Measurements from ENCODE around the gene SYK.

The SYK gene

DNA sequence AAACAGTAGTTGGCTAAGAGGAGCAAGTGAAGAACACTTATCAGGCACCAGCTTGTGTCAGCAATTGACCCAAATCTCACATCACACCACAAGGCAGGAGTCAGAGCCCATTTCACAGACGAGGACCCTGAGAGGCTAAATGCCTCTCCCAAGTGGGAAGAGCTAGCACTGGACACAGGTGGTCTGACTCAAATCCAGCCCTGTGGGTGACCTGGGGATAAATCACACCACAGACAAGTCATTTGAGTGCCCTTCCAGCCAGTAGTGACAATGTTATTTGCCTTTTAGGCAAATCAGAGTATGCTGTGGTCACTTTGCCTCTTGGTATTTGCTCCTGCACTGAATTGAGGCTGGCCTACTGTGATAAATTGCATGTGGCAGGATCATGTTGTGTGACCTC, 138.7 kb downstream of the SYK start:
- Histone ChIP-seq H3K27ac (no peak overlapping the region), H3K27me3 (no peaks in the 10 kb centered on the region), H3K4me1 (peaks cover 38% of the 10 kb centered on the region), H3K4me2 (no peak overlapping the region), H3K36me3 (no peaks in the 10 kb centered on the region), H4K20me1 (no peaks in the 10 kb centered on the region), H3K9me3 (peaks cover 18% of the 10 kb centered on the region), H3K9ac (no peak overlapping the region), H3K4me3 (no peak overlapping the region)
- no peak for TF ChIP-seq Cebpa-rat (IDR thresholded peaks at IDR 0.05)

GRCh38 chr9:90941661-90942060, 140.0 kb downstream of the SYK start:
- no peaks in the 10 kb centered on the region for H4K20me1 ChIP-seq
- H3K27me3 ChIP-seq, result no peaks in the 10 kb centered on the region
- peaks cover 25% of the 10 kb centered on the region for H3K4me1 ChIP-seq
- H3K9ac ChIP-seq, result no peak overlapping the region
- no peaks in the 10 kb centered on the region for H3K36me3 ChIP-seq
- H3K27ac ChIP-seq, result no peak overlapping the region
- TF ChIP-seq Cebpa-rat (IDR thresholded peaks at IDR 0.05), result no peak
- H3K9me3 ChIP-seq, result peaks cover 18% of the 10 kb centered on the region
- H3K4me2 ChIP-seq, result peak overlapping the region; percentile 46
- H3K4me3 ChIP-seq, result no peak overlapping the region

- Histone ChIP-seq H3K36me3 (no peaks in the 10 kb centered on the region), H3K9ac (peak overlapping the region; percentile 8; the same call in 1 of the 2 replicates), H4K20me1 (no peaks in the 10 kb centered on the region), H3K27me3 (no peaks in the 10 kb centered on the region), H3K4me1 (peaks cover 17% of the 10 kb centered on the region), H3K4me3 (no peak overlapping the region), H3K9me3 (peaks cover 18% of the 10 kb centered on the region), H3K27ac (no peak overlapping the region), H3K4me2 (peak overlapping the region; percentile 46)
- no peak for TF ChIP-seq Cebpa-rat (IDR thresholded peaks at IDR 0.05)
These were observed 140.9 kb downstream of the SYK start for GRCh38 chr9:90942555-90942954.

- H3K4me1 ChIP-seq, result peaks cover 17% of the 10 kb centered on the region
- no peaks in the 10 kb centered on the region for H4K20me1 ChIP-seq
- no peaks in the 10 kb centered on the region for H3K27me3 ChIP-seq
- no peak overlapping the region for H3K4me3 ChIP-seq
- no peaks in the 10 kb centered on the region for H3K36me3 ChIP-seq
- no peak overlapping the region for H3K4me2 ChIP-seq
- no peak overlapping the region for H3K27ac ChIP-seq
- peaks cover 18% of the 10 kb centered on the region for H3K9me3 ChIP-seq
- peak overlapping the region; percentile 8; the same call in 1 of the 2 replicates for H3K9ac ChIP-seq
- TF ChIP-seq Cebpa-rat (IDR thresholded peaks at IDR 0.05), result no peak
These were observed 141.7 kb downstream of the SYK start for GRCh38 chr9:90943341-90943740.

- Histone ChIP-seq H4K20me1 (no peaks in the 10 kb centered on the region), H3K4me1 (peaks cover 27% of the 10 kb centered on the region), H3K36me3 (no peaks in the 10 kb centered on the region), H3K27me3 (no peaks in the 10 kb centered on the region), H3K27ac (no peak overlapping the region), H3K4me2 (no peak overlapping the region), H3K9me3 (peaks cover 15% of the 10 kb centered on the region), H3K4me3 (no peak overlapping the region), H3K9ac (no peak overlapping the region)
- no peak for TF ChIP-seq Cebpa-rat (IDR thresholded peaks at IDR 0.05)
These were observed 143.7 kb downstream of the SYK start for GRCh38 chr9:90945336-90945735.

DNA sequence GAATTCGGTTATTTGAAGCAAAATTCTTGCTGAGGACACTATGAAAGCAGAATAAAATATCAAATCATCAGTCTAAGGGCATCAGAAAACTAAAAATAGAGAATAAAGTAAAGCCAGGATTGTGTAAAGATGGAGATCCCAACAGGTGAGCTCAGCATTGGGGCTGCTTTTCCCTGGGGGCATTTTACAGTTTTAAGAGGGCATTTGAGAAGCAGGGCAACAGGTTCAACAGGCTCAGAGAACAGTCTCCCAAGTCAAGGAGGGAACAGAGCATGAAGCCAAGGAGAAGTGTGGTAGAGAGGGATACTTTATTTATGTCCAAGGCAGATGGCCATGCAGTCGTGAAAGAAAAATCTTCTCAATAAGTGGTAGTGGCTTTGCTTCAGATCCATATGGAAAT, 145.4 kb downstream of the SYK start:
- H4K20me1 ChIP-seq, result no peaks in the 10 kb centered on the region
- no peaks in the 10 kb centered on the region for H3K27me3 ChIP-seq
- H3K9ac ChIP-seq, result no peak overlapping the region
- TF ChIP-seq Cebpa-rat (IDR thresholded peaks at IDR 0.05), result no peak
- H3K9me3 ChIP-seq, result no peaks in the 10 kb centered on the region
- no peak overlapping the region for H3K4me3 ChIP-seq
- peaks cover 21% of the 10 kb centered on the region for H3K4me1 ChIP-seq
- no peak overlapping the region for H3K4me2 ChIP-seq
- no peak overlapping the region for H3K27ac ChIP-seq
- no peaks in the 10 kb centered on the region for H3K36me3 ChIP-seq

Data from BLaER1 (cell line).